Panc1 (cell line): ENCODE data around the gene S100A2. TPM values are rescaled to one million over a fixed set of nuclear protein-coding genes. Genes with fewer than 3 reads are reported as not detected.

Experiments
- ATAC-seq: fragments of 200-7000 bp; cut with Tn5 transposase; 2 replicates; pipeline ENCODE4 v1.9.1; 2020; ENCODE audit warnings: mild to moderate bottlenecking, moderate library complexity
- BruUV-seq: library from RNA; stranded (reverse); fragments of 400-500 nt; replicated peaks from 2 replicates; lab custom pipeline; 2021; lab: Mats Ljungman, UMichigan
- CTCF ChIA-PET: fragments of 300-600 bp; sonication (Branson Sonifier 250); formaldehyde crosslinking; loops from one replicate; lab custom pipeline; 2022; ENCODE audit warnings: antibody characterized with exemption; lab: Charles Lee
- POLR2A ChIA-PET: fragments of 300-600 bp; sonication (Branson Sonifier 250); formaldehyde crosslinking; loops from one replicate; lab custom pipeline; 2022; ENCODE audit warnings: antibody characterized with exemption; lab: Charles Lee
- DNase-seq: peaks from one replicate; pipeline ENCODE4 v3.0.0-alpha.2; 2010; ENCODE audit warnings: low read depth, low spot score
- H3K27ac ChIP-seq: 2 replicates; pipeline ENCODE4 v1.5.1; 2011; ENCODE audit warnings: mild to moderate bottlenecking, low read length, inconsistent platforms
- H3K27me3 ChIP-seq: fragments of 200-500 bp; sonication (Bioruptor generic); 2 replicates; pipeline ENCODE4 v1.6.0; 2014; ENCODE audit warnings: low read length, inconsistent platforms; ENCODE audit not compliant: control insufficient read depth, insufficient read depth
- H3K36me3 ChIP-seq: fragments of 200-500 bp; sonication (Bioruptor generic); 2 replicates; pipeline ENCODE4 v1.5.1; 2014; ENCODE audit warnings: inconsistent platforms, mild to moderate bottlenecking, low read length, moderate library complexity; ENCODE audit not compliant: control insufficient read depth, insufficient read depth
- H3K4me1 ChIP-seq: 2 replicates; pipeline ENCODE4 v1.5.1; 2011; ENCODE audit warnings: inconsistent platforms, mild to moderate bottlenecking, low read length, moderate library complexity; ENCODE audit not compliant: control insufficient read depth, insufficient read depth
- H3K4me3 ChIP-seq, 2 experiments: 2 replicates each; pipeline ENCODE4 v1.5.1; 2011 to 2012; ENCODE audit warnings: low read depth in 2 of 2, low read length in 2 of 2, mild to moderate bottlenecking in 2 of 2, inconsistent platforms in 1 of 2, moderate library complexity in 1 of 2
- H3K9me3 ChIP-seq: fragments of 200-500 bp; sonication (Bioruptor generic); 2 replicates; pipeline ENCODE4 v1.5.1; 2014; ENCODE audit warnings: low read depth, mild to moderate bottlenecking, inconsistent platforms, low read length, moderate library complexity; ENCODE audit not compliant: control insufficient read depth, insufficient read depth
- POLR2AphosphoS5 ChIP-seq: IDR thresholded peaks from 2 replicates; pipeline ENCODE4 v1.6.1; 2012; ENCODE audit warnings: mild to moderate bottlenecking, low read depth, low read length, moderate library complexity
- REST ChIP-seq, 2 experiments: IDR thresholded peaks; 2 replicates each; pipeline ENCODE4 v1.6.1; 2011 to 2012; ENCODE audit warnings: low read depth in 2 of 2, control low read depth in 1 of 2, low read length in 1 of 2, mild to moderate bottlenecking in 1 of 2, moderate library complexity in 1 of 2; ENCODE audit not compliant: insufficient read depth in 1 of 2
- SIN3A ChIP-seq: IDR thresholded peaks from 2 replicates; pipeline ENCODE4 v1.6.1; 2012; ENCODE audit warnings: low read depth, mild to moderate bottlenecking, low read length, moderate library complexity, borderline replicate concordance; ENCODE audit not compliant: insufficient read depth
- TCF7L2 ChIP-seq: IDR thresholded peaks from 2 replicates; pipeline ENCODE4 v1.6.1; 2011; ENCODE audit warnings: mild to moderate bottlenecking, low read depth, low read length, inconsistent platforms
- in situ Hi-C: cut with HindIII; loops from 2 replicates; pipeline ENCODE4 v1.10.0; 2016; ENCODE audit warnings: low sequenced_read_pairs, low pct_unique_long_range_greater_than_20kb
- intact Hi-C: fragments of 100-400 bp; cut with micrococcal nuclease; formaldehyde crosslinking; loops from one replicate; pipeline ENCODE4 v1.10.0; 2022; ENCODE audit not compliant: unreplicated experiment
- total RNA-seq: library from RNA; stranded (reverse); gene quantifications from one replicate; pipeline ENCODE4 v1.2.1, GENCODE V29; 2021; ENCODE audit not compliant: unreplicated experiment
- TF ChIP-seq, protein P1 (sequence below): fragments of 450-650 bp; IDR thresholded peaks from 2 replicates; pipeline ENCODE4 v1.5.1; 2017; ENCODE audit warnings: mild to moderate bottlenecking

Gene S100A2
- total RNA-seq, 1 experiment from 2014 or later: 6.2 TPM

DNA sequence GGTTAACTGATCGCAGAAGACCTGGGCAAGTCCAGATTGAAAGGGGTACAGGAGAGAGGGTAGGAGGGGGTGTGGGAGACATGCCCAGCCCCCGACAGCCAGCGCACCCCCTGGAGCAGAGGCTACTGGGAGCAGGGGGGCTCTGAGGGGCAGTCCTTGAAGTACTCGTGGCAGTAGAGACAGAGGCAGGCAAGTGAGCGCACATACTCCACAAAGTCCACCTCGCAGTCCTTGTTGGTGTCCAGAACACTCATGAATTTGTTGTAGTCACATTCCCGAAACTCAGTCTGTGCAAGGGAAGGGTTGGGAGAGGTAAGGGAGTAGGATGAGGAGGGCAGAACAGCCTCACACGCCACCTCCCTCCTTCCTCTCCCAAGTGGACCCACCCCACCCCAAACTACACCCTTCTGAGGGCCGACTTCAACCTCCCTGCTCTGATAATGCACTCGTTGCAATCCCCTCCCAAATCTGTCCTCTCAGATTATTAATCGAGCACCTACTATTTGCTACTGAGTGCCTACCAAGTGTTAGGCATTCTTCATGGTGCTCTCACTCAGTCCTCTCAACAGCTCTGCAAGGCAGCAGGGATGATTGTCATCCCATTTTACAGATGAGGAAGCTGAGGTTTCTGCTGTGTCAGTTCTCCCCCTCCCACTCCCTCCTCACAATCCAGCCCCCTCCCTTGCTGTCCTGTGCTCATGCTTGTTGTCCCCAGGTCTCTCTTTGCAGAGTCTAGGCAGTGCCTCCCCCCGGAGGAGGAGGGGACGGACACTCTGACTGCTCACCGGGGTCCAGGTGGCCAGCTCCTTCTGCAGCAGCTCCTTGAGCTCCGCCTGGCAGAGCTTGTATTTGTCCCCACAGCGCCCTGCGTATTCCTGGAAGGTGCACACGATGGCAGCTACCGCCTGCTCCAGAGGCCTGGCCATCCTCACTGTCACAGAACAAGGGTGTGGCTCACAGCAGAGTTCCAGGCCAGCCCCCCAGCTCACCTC is 17.8 kb downstream of the S100A2 start:
- no TSS peak for BruUV-seq
- Histone ChIP-seq H3K27me3 (no peaks in the 10 kb centered on the region), H3K4me1 (peaks cover 78% of the 10 kb centered on the region), H3K27ac (peak overlapping the region; percentile 98), H3K36me3 (no peaks in the 10 kb centered on the region), H3K9me3 (no peaks in the 10 kb centered on the region), H3K4me3 (no peak overlapping the region)
- intact Hi-C loops (no loop called here), in situ Hi-C loops (no loop called here)
- POLR2A ChIA-PET: no interaction called here
- CTCF ChIA-PET: interaction anchor here (1.4 kb wide), 1 partner anchor 14 kb away, joined by 4 read pairs; no protein-coding TSS in a partner anchor
- ATAC-seq: no peak
- DNase-seq: no peak
- no peak for TF ChIP-seq REST (IDR thresholded peaks at IDR 0.05; ENCODE audit: insufficient read depth in 1 of 2, low read depth in 2 of 2, low read length in 1 of 2)
- TF ChIP-seq, protein P1, sequence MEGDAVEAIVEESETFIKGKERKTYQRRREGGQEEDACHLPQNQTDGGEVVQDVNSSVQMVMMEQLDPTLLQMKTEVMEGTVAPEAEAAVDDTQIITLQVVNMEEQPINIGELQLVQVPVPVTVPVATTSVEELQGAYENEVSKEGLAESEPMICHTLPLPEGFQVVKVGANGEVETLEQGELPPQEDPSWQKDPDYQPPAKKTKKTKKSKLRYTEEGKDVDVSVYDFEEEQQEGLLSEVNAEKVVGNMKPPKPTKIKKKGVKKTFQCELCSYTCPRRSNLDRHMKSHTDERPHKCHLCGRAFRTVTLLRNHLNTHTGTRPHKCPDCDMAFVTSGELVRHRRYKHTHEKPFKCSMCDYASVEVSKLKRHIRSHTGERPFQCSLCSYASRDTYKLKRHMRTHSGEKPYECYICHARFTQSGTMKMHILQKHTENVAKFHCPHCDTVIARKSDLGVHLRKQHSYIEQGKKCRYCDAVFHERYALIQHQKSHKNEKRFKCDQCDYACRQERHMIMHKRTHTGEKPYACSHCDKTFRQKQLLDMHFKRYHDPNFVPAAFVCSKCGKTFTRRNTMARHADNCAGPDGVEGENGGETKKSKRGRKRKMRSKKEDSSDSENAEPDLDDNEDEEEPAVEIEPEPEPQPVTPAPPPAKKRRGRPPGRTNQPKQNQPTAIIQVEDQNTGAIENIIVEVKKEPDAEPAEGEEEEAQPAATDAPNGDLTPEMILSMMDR: no peak
- TF ChIP-seq POLR2AphosphoS5: no peak
- TF ChIP-seq TCF7L2: no peak
- TF ChIP-seq SIN3A: no peak

GRCh38 chr1:153546796-153547559 is 18.7 kb downstream of the S100A2 start:
- Histone ChIP-seq H3K27ac (peak overlapping the region; percentile 98), H3K9me3 (no peaks in the 10 kb centered on the region), H3K4me3 (peak overlapping the region in 1 of 2 experiments; percentile 55; a peak in 1 of 4 replicates), H3K36me3 (no peaks in the 10 kb centered on the region), H3K4me1 (peaks cover 87% of the 10 kb centered on the region), H3K27me3 (no peaks in the 10 kb centered on the region)
- DNase-seq (no peak), ATAC-seq (no peak)
- POLR2A ChIA-PET: no interaction called here
- no peak for TF ChIP-seq SIN3A
- in situ Hi-C loops (no loop called here), intact Hi-C loops (no loop called here)
- CTCF ChIA-PET: interaction anchor here (1.1 kb wide), 1 partner anchor 21 kb away, joined by 3 read pairs; no protein-coding TSS in a partner anchor
- BruUV-seq: no TSS peak
